ENCODE measurements around the gene PRSS23.

DNA sequence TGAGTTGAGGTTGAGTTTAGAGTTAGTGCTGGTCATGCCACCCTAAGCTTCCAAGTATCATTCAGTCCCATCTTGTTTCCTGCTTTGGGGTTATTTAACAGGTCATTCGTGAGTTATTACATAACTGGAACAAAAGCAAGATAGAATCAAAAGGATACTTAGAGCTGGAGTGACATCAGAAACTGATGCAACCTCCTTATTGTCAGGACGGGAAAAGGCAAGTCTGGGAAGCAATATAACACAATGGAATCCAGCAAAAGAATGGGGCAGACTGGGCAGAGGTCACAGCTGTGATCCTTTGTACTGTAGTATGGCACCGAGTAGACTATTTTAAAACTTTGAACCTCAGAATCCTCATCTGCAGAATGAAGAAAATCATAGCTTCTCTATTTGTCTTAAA, 4.4 kb upstream of the PRSS23 start:
- TF ChIP-seq, protein P1, sequence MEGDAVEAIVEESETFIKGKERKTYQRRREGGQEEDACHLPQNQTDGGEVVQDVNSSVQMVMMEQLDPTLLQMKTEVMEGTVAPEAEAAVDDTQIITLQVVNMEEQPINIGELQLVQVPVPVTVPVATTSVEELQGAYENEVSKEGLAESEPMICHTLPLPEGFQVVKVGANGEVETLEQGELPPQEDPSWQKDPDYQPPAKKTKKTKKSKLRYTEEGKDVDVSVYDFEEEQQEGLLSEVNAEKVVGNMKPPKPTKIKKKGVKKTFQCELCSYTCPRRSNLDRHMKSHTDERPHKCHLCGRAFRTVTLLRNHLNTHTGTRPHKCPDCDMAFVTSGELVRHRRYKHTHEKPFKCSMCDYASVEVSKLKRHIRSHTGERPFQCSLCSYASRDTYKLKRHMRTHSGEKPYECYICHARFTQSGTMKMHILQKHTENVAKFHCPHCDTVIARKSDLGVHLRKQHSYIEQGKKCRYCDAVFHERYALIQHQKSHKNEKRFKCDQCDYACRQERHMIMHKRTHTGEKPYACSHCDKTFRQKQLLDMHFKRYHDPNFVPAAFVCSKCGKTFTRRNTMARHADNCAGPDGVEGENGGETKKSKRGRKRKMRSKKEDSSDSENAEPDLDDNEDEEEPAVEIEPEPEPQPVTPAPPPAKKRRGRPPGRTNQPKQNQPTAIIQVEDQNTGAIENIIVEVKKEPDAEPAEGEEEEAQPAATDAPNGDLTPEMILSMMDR (conservative IDR thresholded peaks at IDR 0.05; ENCODE audit: low read length): no peak
- no peak for TF ChIP-seq EZH2phosphoT487 (IDR thresholded peaks at IDR 0.05; ENCODE audit: borderline replicate concordance, low read depth, low read length)
